ENCODE measurements around the gene CEP104.

The CEP104 gene

DNA sequence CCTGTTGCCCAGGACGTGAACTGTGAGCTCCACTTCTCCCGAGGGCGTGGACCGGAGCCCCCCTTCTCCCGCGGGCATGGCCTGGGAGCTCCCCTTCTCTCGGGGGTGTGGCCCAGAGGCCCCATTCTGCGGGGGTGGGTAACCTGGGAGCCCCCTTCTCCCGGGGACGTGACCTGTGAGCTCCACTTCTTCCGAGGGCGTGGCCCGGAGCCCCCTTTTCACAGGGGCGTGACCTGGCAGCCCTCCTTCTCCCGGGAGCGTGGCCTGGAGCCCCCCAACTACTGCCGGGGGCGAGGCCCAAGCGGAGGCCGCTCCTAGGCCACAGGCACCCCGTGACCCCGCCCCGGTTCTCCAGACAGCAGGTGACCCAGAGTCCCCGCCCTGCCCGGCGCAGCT, 42.7 kb upstream of the CEP104 start:
- CTCF ChIA-PET = interaction anchor here (0.7 to 1.9 kb wide), 4 partner anchors 9 to 132 kb away, joined by 3 to 5 read pairs (median 4); partner anchors contain the start of genes CEP104 and DFFB
- H3K4me1 Mint-ChIP-seq = peaks cover 64% of the 10 kb centered on the region
- no peaks in the 10 kb centered on the region for H3K27me3 Mint-ChIP-seq
- H3K9me3 Mint-ChIP-seq = peaks cover 12% of the 10 kb centered on the region
- H3K27ac Mint-ChIP-seq = peak overlapping the region; percentile 99
- peak overlapping the region; percentile 94 for H3K4me3 Mint-ChIP-seq
- DNase-seq = no peak
- peaks cover 29% of the 10 kb centered on the region for H3K36me3 Mint-ChIP-seq

GRCh38 chr1:3898994-3899753, 42.2 kb upstream of the CEP104 start:
- H3K27ac Mint-ChIP-seq = peak overlapping the region; percentile 99
- no peaks in the 10 kb centered on the region for H3K27me3 Mint-ChIP-seq
- peak overlapping the region; percentile 94 for H3K4me3 Mint-ChIP-seq
- DNase-seq = no peak
- peaks cover 12% of the 10 kb centered on the region for H3K9me3 Mint-ChIP-seq
- CTCF ChIA-PET = interaction anchor here (1.2 to 1.9 kb wide), 3 partner anchors 8 to 42 kb away, joined by 3 to 5 read pairs (median 5); partner anchors contain the start of genes CEP104 and DFFB
- peaks cover 29% of the 10 kb centered on the region for H3K36me3 Mint-ChIP-seq
- H3K4me1 Mint-ChIP-seq = peaks cover 60% of the 10 kb centered on the region

DNA sequence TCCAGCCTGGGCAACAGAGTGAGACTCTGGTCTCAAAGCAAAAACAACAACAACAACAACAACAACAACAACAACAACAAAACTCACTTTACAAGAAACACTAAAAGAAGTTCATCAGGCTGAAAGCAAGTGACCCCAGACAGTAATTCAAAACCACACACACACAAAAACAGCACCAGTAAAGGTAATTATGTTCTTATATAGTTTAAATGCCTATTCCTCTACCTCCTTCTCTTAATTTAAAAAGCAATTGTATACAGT, 41.4 kb upstream of the CEP104 start:
- H3K9me3 Mint-ChIP-seq = peaks cover 12% of the 10 kb centered on the region
- peak overlapping the region; percentile 99 for H3K27ac Mint-ChIP-seq
- CTCF ChIA-PET = interaction anchor here (1.9 kb wide), 1 partner anchor 40 kb away, joined by 5 read pairs; no protein-coding TSS in a partner anchor
- no peaks in the 10 kb centered on the region for H3K27me3 Mint-ChIP-seq
- DNase-seq = no peak
- peaks cover 55% of the 10 kb centered on the region for H3K4me1 Mint-ChIP-seq
- peak overlapping the region; percentile 94 for H3K4me3 Mint-ChIP-seq
- peaks cover 29% of the 10 kb centered on the region for H3K36me3 Mint-ChIP-seq

DNA sequence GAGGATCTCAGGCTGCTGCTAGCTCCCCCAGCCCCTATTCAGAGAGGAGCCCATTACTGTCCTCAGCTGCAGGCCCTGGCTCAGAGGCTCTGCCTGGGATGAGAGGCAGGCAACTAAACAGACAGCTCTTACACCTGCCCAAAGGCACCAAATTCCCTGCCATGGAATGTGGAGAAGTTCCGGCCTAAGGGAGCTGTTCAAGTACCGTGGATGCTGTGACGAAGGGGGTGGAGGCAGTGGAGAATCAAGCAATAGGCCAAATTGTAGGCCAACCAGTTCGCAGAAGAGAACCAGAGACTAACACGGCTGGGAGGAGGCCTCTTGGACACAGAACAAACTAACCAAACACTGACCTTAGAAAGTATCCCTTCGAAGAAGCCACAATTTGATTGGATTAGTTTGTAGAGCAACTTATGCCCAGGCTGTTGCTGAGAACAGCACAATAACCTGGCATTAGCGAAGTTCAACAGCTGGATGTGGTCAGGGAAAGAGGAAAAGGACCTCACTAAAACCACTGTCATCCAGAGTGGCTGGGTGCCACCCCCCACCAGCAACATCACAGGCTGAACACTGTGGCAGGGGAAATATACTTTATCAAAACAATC, 39.5 kb upstream of the CEP104 start:
- Mint-ChIP-seq H3K4me3 (no peak overlapping the region), H3K27ac (no peak overlapping the region), H3K9me3 (peaks cover 12% of the 10 kb centered on the region), H3K27me3 (no peaks in the 10 kb centered on the region), H3K4me1 (peaks cover 37% of the 10 kb centered on the region), H3K36me3 (peaks cover 33% of the 10 kb centered on the region)
- no peak for DNase-seq
- CTCF ChIA-PET = interaction anchor here (2.3 kb wide), 1 partner anchor 38 kb away, joined by 6 read pairs; the partner anchor contains the start of gene DFFB

DNA sequence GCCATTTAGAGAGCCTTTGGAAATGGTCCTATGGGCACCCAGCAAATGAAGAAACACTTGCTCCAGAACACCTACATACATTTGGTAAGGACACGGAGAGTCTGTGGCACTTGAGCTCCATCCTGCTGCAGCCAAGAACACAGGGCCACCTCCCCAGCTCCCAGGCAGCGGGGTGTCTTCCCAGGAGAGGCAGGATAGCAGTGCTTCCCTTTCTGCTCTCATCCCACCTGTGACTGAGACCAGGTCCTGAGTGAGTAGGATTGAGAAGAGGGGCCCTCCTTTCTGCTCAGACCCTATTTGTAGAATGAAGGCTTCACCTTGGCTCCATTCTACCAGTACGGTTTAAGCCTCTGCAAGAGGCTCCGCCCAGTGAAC, 38.9 kb upstream of the CEP104 start:
- CTCF ChIA-PET = interaction anchor here (2.3 kb wide), 1 partner anchor 38 kb away, joined by 6 read pairs; the partner anchor contains the start of gene DFFB
- H3K27ac Mint-ChIP-seq = no peak overlapping the region
- H3K36me3 Mint-ChIP-seq = peaks cover 34% of the 10 kb centered on the region
- no peak overlapping the region for H3K4me3 Mint-ChIP-seq
- no peak for DNase-seq
- H3K9me3 Mint-ChIP-seq = peaks cover 12% of the 10 kb centered on the region
- H3K27me3 Mint-ChIP-seq = no peaks in the 10 kb centered on the region
- peaks cover 38% of the 10 kb centered on the region for H3K4me1 Mint-ChIP-seq

- H3K27me3 Mint-ChIP-seq = no peaks in the 10 kb centered on the region
- H3K4me1 Mint-ChIP-seq = peaks cover 38% of the 10 kb centered on the region
- H3K4me3 Mint-ChIP-seq = no peak overlapping the region
- peaks cover 39% of the 10 kb centered on the region for H3K36me3 Mint-ChIP-seq
- no peak overlapping the region for H3K27ac Mint-ChIP-seq
- DNase-seq = no peak
- H3K9me3 Mint-ChIP-seq = peaks cover 12% of the 10 kb centered on the region
- CTCF ChIA-PET = interaction anchor here (2.3 kb wide), 1 partner anchor 37 kb away, joined by 6 read pairs; the partner anchor contains the start of gene DFFB
Observed at GRCh38 chr1:3895279-3895950, 38.4 kb upstream of the CEP104 start.

DNA sequence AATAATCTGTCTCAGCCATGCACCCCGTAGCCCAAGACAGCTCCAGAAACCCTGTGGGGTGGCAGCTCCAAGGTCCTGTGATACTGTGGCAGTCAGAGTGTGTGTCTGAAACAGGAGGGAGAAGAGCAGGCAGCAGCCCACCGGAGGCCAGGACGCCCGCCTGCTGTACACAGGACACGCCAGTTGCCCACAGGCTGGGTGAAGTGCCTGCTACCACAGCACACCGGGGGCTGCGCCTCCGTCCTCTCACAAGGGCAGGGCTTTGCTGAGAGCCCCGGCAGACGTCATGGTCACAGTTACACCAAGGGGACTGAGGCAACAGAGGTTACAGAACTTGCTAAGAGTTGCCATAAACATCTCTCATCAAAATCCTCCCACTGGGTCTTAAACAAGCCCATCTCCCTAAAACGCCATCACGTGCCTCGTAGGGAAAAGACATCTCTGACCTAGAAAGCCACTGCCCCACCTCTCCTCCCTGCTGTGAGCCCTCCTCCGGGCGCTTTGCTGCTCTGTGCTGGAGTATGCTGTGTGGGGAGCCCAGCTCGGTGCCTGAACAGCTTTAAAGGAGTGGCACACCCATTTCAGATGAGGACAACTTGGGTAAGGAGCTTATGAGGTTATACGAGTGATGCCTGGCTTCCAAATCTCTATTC, 37.7 kb upstream of the CEP104 start:
- Mint-ChIP-seq H3K4me3 (no peak overlapping the region), H3K27me3 (no peaks in the 10 kb centered on the region), H3K27ac (no peak overlapping the region), H3K4me1 (peaks cover 42% of the 10 kb centered on the region), H3K9me3 (peaks cover 12% of the 10 kb centered on the region), H3K36me3 (peaks cover 43% of the 10 kb centered on the region)
- DNase-seq = no peak
- CTCF ChIA-PET = interaction anchor here (2.3 kb wide), 1 partner anchor 37 kb away, joined by 6 read pairs; the partner anchor contains the start of gene DFFB

- no peak overlapping the region for H3K27ac Mint-ChIP-seq
- peaks cover 30% of the 10 kb centered on the region for H3K4me1 Mint-ChIP-seq
- CTCF ChIA-PET = no interaction called here
- no peaks in the 10 kb centered on the region for H3K27me3 Mint-ChIP-seq
- no peak overlapping the region for H3K4me3 Mint-ChIP-seq
- DNase-seq = no peak
- H3K36me3 Mint-ChIP-seq = peaks cover 41% of the 10 kb centered on the region
- peaks cover 8% of the 10 kb centered on the region for H3K9me3 Mint-ChIP-seq
Observed at GRCh38 chr1:3893190-3893589, 36.2 kb upstream of the CEP104 start.

DNA sequence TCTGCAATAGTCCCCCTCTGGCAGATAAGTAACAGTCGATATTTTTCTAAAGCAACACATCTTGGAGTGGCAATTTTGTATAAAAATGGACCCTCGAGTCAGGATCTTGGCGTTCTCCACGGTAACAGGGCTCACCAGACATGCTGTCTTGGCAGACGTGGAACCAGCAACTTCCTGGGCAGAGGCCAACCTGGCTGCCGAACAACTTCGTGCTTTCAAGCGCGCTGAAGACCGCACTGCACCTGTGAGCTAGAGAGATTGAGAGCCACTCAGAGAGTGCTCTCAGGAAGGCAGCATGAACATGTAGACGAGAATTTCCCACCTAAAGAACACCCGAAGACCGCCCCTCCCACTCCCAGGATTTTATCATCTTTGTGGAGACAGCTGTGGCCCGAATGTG, 35.7 kb upstream of the CEP104 start:
- no peak for DNase-seq
- Mint-ChIP-seq H3K9me3 (peaks cover 5% of the 10 kb centered on the region), H3K27ac (no peak overlapping the region), H3K36me3 (peaks cover 40% of the 10 kb centered on the region), H3K4me1 (peaks cover 29% of the 10 kb centered on the region), H3K27me3 (no peaks in the 10 kb centered on the region), H3K4me3 (no peak overlapping the region)
- CTCF ChIA-PET = no interaction called here

- H3K4me1 Mint-ChIP-seq = peaks cover 21% of the 10 kb centered on the region
- H3K4me3 Mint-ChIP-seq = no peak overlapping the region
- no peaks in the 10 kb centered on the region for H3K9me3 Mint-ChIP-seq
- DNase-seq = no peak
- H3K36me3 Mint-ChIP-seq = peaks cover 38% of the 10 kb centered on the region
- CTCF ChIA-PET = interaction anchor here (0.6 kb wide), 1 partner anchor 8 kb away, joined by 3 read pairs; the partner anchor contains the start of gene C1orf174
- peak overlapping the region; percentile 68 for H3K27ac Mint-ChIP-seq
- no peaks in the 10 kb centered on the region for H3K27me3 Mint-ChIP-seq
Observed at GRCh38 chr1:3891329-3891865, 34.4 kb upstream of the CEP104 start.

DNA sequence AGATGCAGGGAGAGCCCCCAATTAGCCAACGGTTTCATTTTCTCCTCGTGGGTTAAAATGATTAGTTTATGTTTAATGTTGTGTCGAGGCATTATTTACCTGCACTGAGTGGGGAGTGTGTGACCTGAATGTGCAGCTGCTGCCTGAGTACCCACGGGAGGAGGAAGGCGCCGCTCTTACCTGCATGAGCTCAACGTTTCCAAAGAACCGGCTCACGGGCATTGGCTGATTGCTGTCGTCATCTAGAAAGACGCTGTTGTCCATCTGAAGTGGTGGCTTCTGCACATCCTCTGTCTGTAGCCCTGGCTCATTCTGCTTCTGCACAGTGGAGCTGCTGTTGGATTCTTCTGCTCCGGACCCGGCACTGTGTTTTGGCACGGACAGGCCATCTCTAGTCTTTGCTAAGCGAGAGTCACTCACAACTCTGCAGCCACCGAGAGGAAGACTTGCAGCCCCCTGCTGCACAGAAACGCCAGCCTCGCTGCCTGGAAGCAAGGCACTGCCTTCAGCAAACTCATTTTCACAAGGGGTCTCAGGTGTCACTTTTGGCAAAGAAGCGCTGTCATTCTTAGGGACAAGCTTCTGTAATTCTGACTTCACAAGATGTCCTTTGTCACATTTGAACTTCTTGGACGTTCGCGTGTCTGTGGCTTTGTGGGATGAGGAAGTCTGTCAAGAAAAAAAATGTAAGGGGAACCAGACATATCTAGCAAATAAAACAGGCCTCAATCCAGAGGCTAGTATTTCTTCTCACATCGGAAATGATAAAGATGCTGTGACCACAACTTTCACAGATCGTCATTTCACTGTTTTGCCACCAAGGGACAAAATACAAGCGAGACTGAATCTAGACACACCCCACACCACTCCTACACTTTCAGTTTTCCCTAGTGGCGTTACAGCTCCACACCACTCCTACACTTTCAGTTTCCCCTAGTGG, 33.6 kb upstream of the CEP104 start:
- Mint-ChIP-seq H3K9me3 (no peaks in the 10 kb centered on the region), H3K4me1 (peaks cover 19% of the 10 kb centered on the region), H3K4me3 (no peak overlapping the region), H3K27ac (peak overlapping the region; percentile 83), H3K36me3 (peaks cover 35% of the 10 kb centered on the region), H3K27me3 (no peaks in the 10 kb centered on the region)
- no peak for DNase-seq
- CTCF ChIA-PET = interaction anchor here (0.6 kb wide), 1 partner anchor 9 kb away, joined by 3 read pairs; the partner anchor contains the start of gene C1orf174

DNA sequence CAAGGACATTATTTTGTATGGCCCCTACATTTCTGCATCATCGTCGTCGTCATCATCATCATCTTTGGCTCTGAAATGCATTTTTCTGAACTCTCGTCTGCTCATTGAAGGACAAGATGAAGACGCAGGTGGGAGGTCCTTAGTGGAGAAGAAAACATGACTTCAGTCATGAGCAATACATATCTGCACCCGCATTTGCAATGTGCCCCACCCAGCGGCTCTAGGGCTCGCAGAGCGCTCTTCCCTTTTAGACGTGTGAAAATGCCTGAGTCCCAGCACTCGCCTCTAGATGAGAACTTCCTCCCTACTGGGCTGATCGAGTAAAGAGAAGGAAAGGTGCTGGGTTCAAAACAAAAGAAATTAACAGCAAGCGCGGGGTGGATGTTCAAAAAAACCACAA, 32.9 kb upstream of the CEP104 start:
- Mint-ChIP-seq H3K27ac (peak overlapping the region; percentile 83), H3K27me3 (no peaks in the 10 kb centered on the region), H3K4me3 (no peak overlapping the region), H3K9me3 (no peaks in the 10 kb centered on the region), H3K4me1 (peaks cover 19% of the 10 kb centered on the region), H3K36me3 (peaks cover 34% of the 10 kb centered on the region)
- CTCF ChIA-PET = no interaction called here
- no peak for DNase-seq

DNA sequence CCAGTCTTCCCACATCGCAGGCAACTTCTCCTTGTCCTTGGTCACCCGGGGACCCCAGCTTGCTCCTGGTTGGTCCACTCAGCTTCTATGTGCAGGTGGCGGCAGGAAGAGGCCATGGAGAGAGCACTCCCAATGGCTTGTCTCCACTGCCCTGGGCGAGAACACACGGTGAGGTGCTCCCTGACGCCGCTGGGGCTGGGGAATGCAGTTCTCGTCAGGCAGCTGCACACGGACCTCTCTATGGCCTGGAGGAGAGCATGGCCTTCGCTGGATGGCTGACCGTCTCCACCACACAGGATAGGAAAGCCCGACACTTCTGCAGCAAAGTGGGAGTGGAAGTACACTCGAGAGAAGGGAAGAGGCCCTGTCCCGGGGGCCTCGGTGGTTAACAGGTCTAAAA, 31.3 kb upstream of the CEP104 start:
- no peak for DNase-seq
- Mint-ChIP-seq H3K9me3 (no peaks in the 10 kb centered on the region), H3K4me1 (peaks cover 19% of the 10 kb centered on the region), H3K27ac (no peak overlapping the region), H3K4me3 (no peak overlapping the region), H3K36me3 (peaks cover 35% of the 10 kb centered on the region), H3K27me3 (no peaks in the 10 kb centered on the region)
- CTCF ChIA-PET = no interaction called here

Measured in activated naive CD4-positive, alpha-beta T cell treated with anti-CD3 and anti-CD28 coated beads, Interleukin-2, amount 10 ng/mL, durations not matched to agents 7 days and 5 days (primary cell).